HG03060 (cell line): Measurements from ENCODE around the gene RPL36A.

ENCODE experiments used
- ATAC-seq: cut with Tn5 transposase; IDR thresholded peaks from one replicate; pipeline ENCODE4 v1.9.1; 2021; ENCODE audit warnings: low read depth, moderate number of reproducible peaks; ENCODE audit not compliant: unreplicated experiment

Gene RPL36A

GRCh38 chrX:101391831-101392230 is 1.0 kb downstream of the RPL36A start:
- no peak for ATAC-seq

GRCh38 chrX:101393530-101394305 is 2.9 kb downstream of the RPL36A start:
- ATAC-seq: no peak

- ATAC-seq: no peak
Observed at GRCh38 chrX:101394372-101394771, 3.6 kb downstream of the RPL36A start.

- no peak for ATAC-seq
Observed at GRCh38 chrX:101395789-101396188, 5.0 kb downstream of the RPL36A start.

GRCh38 chrX:101397779-101398178 is 7.0 kb downstream of the RPL36A start:
- no peak for ATAC-seq

GRCh38 chrX:101398694-101399093 is 7.9 kb downstream of the RPL36A start:
- ATAC-seq: no peak

GRCh38 chrX:101399825-101400224 is 9.0 kb downstream of the RPL36A start:
- no peak for ATAC-seq

GRCh38 chrX:101407167-101407747 is 16.4 kb downstream of the RPL36A start:
- ATAC-seq: no peak

- peak; percentile 95 for ATAC-seq
Observed at GRCh38 chrX:101407748-101408531, 17.1 kb downstream of the RPL36A start, which contains the start of the genes GLA and HNRNPH2. Gene GLA (minus strand): TSS chrX:101407925. CDS start chrX:101407903, 22 bp downstream. Gene HNRNPH2 (plus strand): TSS chrX:101408222. CDS start chrX:101411989, 3,767 bp downstream.

- peak; percentile 11 for ATAC-seq
Observed at GRCh38 chrX:101408532-101408841, 17.7 kb downstream of the RPL36A start.

GRCh38 chrX:101409043-101409442 is 18.2 kb downstream of the RPL36A start:
- ATAC-seq: no peak

- no peak for ATAC-seq
Observed at GRCh38 chrX:101410461-101410860, 19.6 kb downstream of the RPL36A start.

- no peak for ATAC-seq
Observed at GRCh38 chrX:101411984-101412383, 21.2 kb downstream of the RPL36A start.

GRCh38 chrX:101415180-101416145 is 24.7 kb downstream of the RPL36A start:
- ATAC-seq: no peak

GRCh38 chrX:101416691-101417090 is 25.9 kb downstream of the RPL36A start:
- no peak for ATAC-seq

GRCh38 chrX:101417190-101417589 is 26.4 kb downstream of the RPL36A start:
- ATAC-seq: no peak

- ATAC-seq: no peak
Observed at GRCh38 chrX:101417981-101418841, 27.4 kb downstream of the RPL36A start.

GRCh38 chrX:101419489-101419888 is 28.7 kb downstream of the RPL36A start:
- ATAC-seq: no peak

- no peak for ATAC-seq
Observed at GRCh38 chrX:101427954-101428353, 37.1 kb downstream of the RPL36A start.
